A549 (cell line): ENCODE data around the gene SEMA4D.

Experiments
- HEYL ChIP-seq: fragments of 250-450 bp; sonication (Bioruptor Pico); IDR thresholded peaks from 2 replicates; pipeline ENCODE4 v1.8.0; 2021; ENCODE audit warnings: mild to moderate bottlenecking, moderate library complexity
- POLR2A ChIP-seq: IDR thresholded peaks from 2 replicates; pipeline ENCODE4 v1.6.1; 2012; ENCODE audit warnings: mild to moderate bottlenecking, low read length
- REST ChIP-seq: fragments of 200-600 bp; sonication (generic); IDR thresholded peaks from 2 replicates; pipeline ENCODE4 v1.6.1; 2016; ENCODE audit warnings: antibody characterized with exemption, mild to moderate bottlenecking, moderate library complexity

GRCh38 chr9:89342948-89343347 is 155.0 kb downstream of the SEMA4D start:
- TF ChIP-seq HEYL (no peak), POLR2A (no peak), REST (no peak)
